HG03060 (cell line): ENCODE measurements around the gene PDE1C.

Experiments
- ATAC-seq: cut with Tn5 transposase; IDR thresholded peaks from one replicate; pipeline ENCODE4 v1.9.1; 2021; ENCODE audit warnings: low read depth, moderate number of reproducible peaks; ENCODE audit not compliant: unreplicated experiment

The PDE1C gene

GRCh38 chr7:31735991-31736982, 333.9 kb downstream of the PDE1C start:
- no peak for ATAC-seq

- ATAC-seq, result no peak
Observed at GRCh38 chr7:31734456-31734855, 335.8 kb downstream of the PDE1C start.

- ATAC-seq, result no peak
Observed at GRCh38 chr7:31729195-31729804, 340.9 kb downstream of the PDE1C start.

GRCh38 chr7:31724696-31725095, 345.5 kb downstream of the PDE1C start:
- ATAC-seq, result no peak

- no peak for ATAC-seq
Observed at GRCh38 chr7:31720366-31720765, 349.8 kb downstream of the PDE1C start.

- no peak for ATAC-seq
Observed at GRCh38 chr7:31716355-31716754, 353.9 kb downstream of the PDE1C start.

GRCh38 chr7:31710171-31710570, 360.0 kb downstream of the PDE1C start:
- no peak for ATAC-seq

GRCh38 chr7:31707089-31707488, 363.1 kb downstream of the PDE1C start:
- no peak for ATAC-seq

GRCh38 chr7:31705377-31705776, 364.8 kb downstream of the PDE1C start:
- ATAC-seq, result no peak

GRCh38 chr7:31702354-31702753, 367.9 kb downstream of the PDE1C start:
- no peak for ATAC-seq
